Amniotic epithelial cell (primary cell): ENCODE measurements around the gene SERPINB5.
"Not testable (repeated sequence)": the region's sequence is repeated elsewhere in the genome, so short reads cannot be mapped to it uniquely, and the experiment has no call there.

Source experiments
- DNase-seq: peaks from one replicate; pipeline ENCODE4 v3.0.0-alpha.2; 2010; ENCODE audit warnings: low read depth

SERPINB5 gene

GRCh38 chr18:63476668-63477067 lies at the start of gene SERPINB5:
Gene SERPINB5, plus strand, starts transcription at chr18:63476958. Its CDS starts 7,471 bp downstream, at chr18:63484429.
- DNase-seq = no peak

- peak; percentile 36 for DNase-seq
These were observed 49.2 kb upstream of the SERPINB5 start for GRCh38 chr18:63427558-63427957.

- DNase-seq = no peak
These were observed 46.2 kb upstream of the SERPINB5 start for GRCh38 chr18:63430526-63430925.

GRCh38 chr18:63431180-63431579 lies 45.6 kb upstream of the SERPINB5 start:
- DNase-seq = no peak

GRCh38 chr18:63433334-63433866 lies 43.4 kb upstream of the SERPINB5 start:
- no peak for DNase-seq

GRCh38 chr18:63438181-63438580 lies 38.6 kb upstream of the SERPINB5 start:
- DNase-seq = no peak

GRCh38 chr18:63439334-63439733 lies 37.4 kb upstream of the SERPINB5 start:
- DNase-seq = peak; percentile 60

GRCh38 chr18:63440219-63440618 lies 36.5 kb upstream of the SERPINB5 start:
- no peak for DNase-seq

- no peak for DNase-seq
These were observed 35.9 kb upstream of the SERPINB5 start for GRCh38 chr18:63440881-63441280.

GRCh38 chr18:63443829-63444228 lies 32.9 kb upstream of the SERPINB5 start:
- no peak for DNase-seq

- peak; percentile 90 for DNase-seq
These were observed 32.2 kb upstream of the SERPINB5 start for GRCh38 chr18:63444580-63444979.

GRCh38 chr18:63445037-63445436 lies 31.7 kb upstream of the SERPINB5 start:
- no peak for DNase-seq

GRCh38 chr18:63446266-63446665 lies 30.5 kb upstream of the SERPINB5 start:
- no peak for DNase-seq

- no peak for DNase-seq
These were observed 29.7 kb upstream of the SERPINB5 start for GRCh38 chr18:63447066-63447465.

GRCh38 chr18:63449426-63449825 lies 27.3 kb upstream of the SERPINB5 start:
- DNase-seq = no peak

- DNase-seq = peak; percentile 59
These were observed 24.7 kb upstream of the SERPINB5 start for GRCh38 chr18:63451799-63452660.

- not testable (repeated sequence) for DNase-seq
These were observed 24.0 kb upstream of the SERPINB5 start for GRCh38 chr18:63452751-63453150.

GRCh38 chr18:63454497-63454896 lies 22.3 kb upstream of the SERPINB5 start:
- DNase-seq = no peak

- DNase-seq = peak; percentile 30
These were observed 18.8 kb upstream of the SERPINB5 start for GRCh38 chr18:63457977-63458376.

- DNase-seq = no peak
These were observed 16.3 kb upstream of the SERPINB5 start for GRCh38 chr18:63460414-63460813.

- DNase-seq = no peak
These were observed 12.3 kb upstream of the SERPINB5 start for GRCh38 chr18:63464434-63464833.

GRCh38 chr18:63465059-63465458 lies 11.7 kb upstream of the SERPINB5 start:
- DNase-seq = no peak

GRCh38 chr18:63467699-63468098 lies 9.1 kb upstream of the SERPINB5 start:
- DNase-seq = no peak

- no peak for DNase-seq
These were observed 8.2 kb upstream of the SERPINB5 start for GRCh38 chr18:63468575-63468974.
